GM12878 (cell line): ENCODE results near the gene CIB4. TPM values are rescaled to one million over a fixed set of nuclear protein-coding genes. Genes with fewer than 3 reads are reported as not detected.

ENCODE experiments used
- ATAC-seq: fragments of 200-7000 bp; cut with Tn5 transposase; 3 replicates; pipeline ENCODE4 v1.9.1; 2020; ENCODE audit warnings: mild to moderate bottlenecking, moderate library complexity
- BruUV-seq: library from RNA; stranded (reverse); fragments of 400-500 nt; replicated peaks from 2 replicates; lab custom pipeline; 2021; lab: Mats Ljungman, UMichigan
- CTCF ChIA-PET: fragments of 300-600 bp; sonication (Branson Sonifier 250); formaldehyde crosslinking; extraction: SDS; loops from one replicate; lab custom pipeline; 2021; ENCODE audit warnings: inconsistent platforms; lab: Yijun Ruan, JAX
- POLR2A ChIA-PET: fragments of 350-600 bp; formaldehyde crosslinking; extraction: SDS; loops from one replicate; lab custom pipeline; 2021; ENCODE audit warnings: inconsistent platforms; lab: Charles Lee
- RAD21 ChIA-PET: fragments of 300-600 bp; sonication (Branson Sonifier 250); formaldehyde crosslinking; loops from one replicate; lab custom pipeline; 2023; ENCODE audit warnings: antibody characterized with exemption; ENCODE audit not compliant: unreplicated experiment; lab: Charles Lee
- SMC1A ChIA-PET: fragments of 300-600 bp; sonication (Branson Sonifier 250); formaldehyde crosslinking; loops from one replicate; lab custom pipeline; 2023; ENCODE audit not compliant: unreplicated experiment, uncharacterized antibody; lab: Charles Lee
- DNase-seq: peaks from one replicate; pipeline ENCODE4 v3.0.0-alpha.2; 2011; ENCODE audit warnings: low read depth, low spot score
- FAIRE-seq: peaks from 3 replicates; lab custom pipeline; 2011; peaks lifted over from hg19 to GRCh38; lab: Jason Lieb, UNC
- H2AFZ ChIP-seq: 2 replicates; pipeline ENCODE4 v1.6.0; 2011; ENCODE audit warnings: low read depth, low read length, control low read depth; ENCODE audit not compliant: control insufficient read depth
- H3K27ac ChIP-seq: 2 replicates; pipeline ENCODE4 v1.5.1; 2011; ENCODE audit warnings: control low read depth; ENCODE audit not compliant: control insufficient read depth, insufficient read depth
- H3K27me3 ChIP-seq, 2 experiments: replicated peaks in 1 of 2; 2 replicates each; pipeline versions ENCODE4 v1.6.0 to v1.6.1; 2011; ENCODE audit warnings: low read length in 1 of 2; ENCODE audit not compliant: control insufficient read depth in 2 of 2, insufficient read depth in 2 of 2
- H3K36me3 ChIP-seq, 2 experiments: 2 replicates each; pipeline ENCODE4 v1.5.1; 2011; ENCODE audit warnings: low read length in 1 of 2; ENCODE audit not compliant: control insufficient read depth in 2 of 2, insufficient read depth in 2 of 2
- H3K4me1 ChIP-seq: 2 replicates; pipeline ENCODE4 v1.6.1; 2011; ENCODE audit warnings: mild to moderate bottlenecking, low read length, moderate library complexity, mixed read lengths; ENCODE audit not compliant: control insufficient read depth, insufficient read depth
- H3K4me2 ChIP-seq: 2 replicates; pipeline ENCODE4 v1.6.0; 2011; ENCODE audit warnings: control low read depth; ENCODE audit not compliant: control insufficient read depth, insufficient read depth
- H3K4me3 ChIP-seq: fragments of 200-600 bp; sonication (generic); 2 replicates; pipeline ENCODE4 v1.5.1; 2016
- H3K79me2 ChIP-seq: 2 replicates; pipeline ENCODE4 v1.6.0; 2011; ENCODE audit warnings: low read length; ENCODE audit not compliant: control insufficient read depth, insufficient read depth
- H3K9ac ChIP-seq: 2 replicates; pipeline ENCODE4 v1.8.0; 2011; ENCODE audit warnings: low read length, control low read depth, mixed read lengths; ENCODE audit not compliant: control insufficient read depth, insufficient read depth
- H3K9me3 ChIP-seq: replicated peaks from 3 replicates; pipeline ENCODE4 v1.5.1; 2011; ENCODE audit warnings: mild to moderate bottlenecking, low read length; ENCODE audit not compliant: control insufficient read depth, insufficient read depth
- H4K20me1 ChIP-seq: 2 replicates; pipeline ENCODE4 v1.6.0; 2011; ENCODE audit not compliant: control insufficient read depth, insufficient read depth
- CBX3 ChIP-seq: fragments of 200-600 bp; sonication (generic); IDR thresholded peaks from 2 replicates; pipeline ENCODE4 v1.6.1; 2016; ENCODE audit warnings: low read depth, borderline replicate concordance
- FOXM1 ChIP-seq: IDR thresholded peaks from 2 replicates; pipeline ENCODE4 v1.6.1; 2012; ENCODE audit warnings: low read depth, mild to moderate bottlenecking, inconsistent platforms, low read length, moderate library complexity
- IKZF2 ChIP-seq, 2 experiments: fragments of 450-650 bp; IDR thresholded peaks; 2 replicates each; pipeline ENCODE4 v1.6.1; 2017; ENCODE audit warnings: mild to moderate bottlenecking in 2 of 2, moderate library complexity in 2 of 2
- IRF3 ChIP-seq: fragments of 450-650 bp; IDR thresholded peaks from 2 replicates; pipeline ENCODE4 v1.6.1; 2014; ENCODE audit warnings: mild to moderate bottlenecking
- MXI1 ChIP-seq: fragments of 150-350 bp; IDR thresholded peaks from 2 replicates; pipeline ENCODE4 v1.6.1; 2011; ENCODE audit warnings: low read depth, mild to moderate bottlenecking, inconsistent platforms, low read length, improper control_type of control experiment
- NBN ChIP-seq: fragments of 450-650 bp; IDR thresholded peaks from 2 replicates; pipeline ENCODE4 v1.6.1; 2016
- REST ChIP-seq: IDR thresholded peaks from 2 replicates; pipeline ENCODE4 v1.6.1; 2012; ENCODE audit warnings: mild to moderate bottlenecking, low read depth, low read length
- TARDBP ChIP-seq: IDR thresholded peaks from 2 replicates; pipeline ENCODE4 v1.6.1; 2016; ENCODE audit warnings: borderline replicate concordance
- WGBS: methylation state at CpG from one replicate; pipeline ENCODE4 v1.1.6; 2016; ENCODE audit warnings: low lambda C conversion rate; ENCODE audit not compliant: insufficient replicate concordance, insufficient coverage; ENCODE audit errors: missing lambda C conversion rate; 5-methylcytosine and 5-hydroxymethylcytosine counted together
- in situ Hi-C: fragments of 300-500 bp; cut with MboI; formaldehyde crosslinking; loops from 9 replicates; pipeline ENCODE4 v1.14.3; 2018; ENCODE audit warnings: mixed read lengths
- intact Hi-C: fragments of 100-400 bp; cut with micrococcal nuclease; formaldehyde crosslinking; loops from one replicate; pipeline ENCODE4 v1.14.2; 2022; ENCODE audit not compliant: unreplicated experiment
- polyA plus RNA-seq, 11 experiments: library from polyadenylated mRNA; depleted of rRNA in 4 of 11; unstranded in 6 of 11; stranded (reverse) in 5 of 11; fragments of >200 nt; fragmentation: Nextera tagmentation in 4 of 11; fragmentation: Illumina TruSeq in 1 of 11; extraction: Ambion mirVana in 4 of 11; extraction: Trizol in 1 of 11; gene quantifications; 1 replicate in 1 of 11; 2 replicates in 10 of 11; pipeline versions ENCODE4 v1.2.1 to v1.2.3, GENCODE V29; 2011 to 2016; ENCODE audit warnings: inconsistent platforms in 2 of 11, missing spikeins in 2 of 11, low read depth in 1 of 11
- total RNA-seq, 4 experiments: library from RNA; depleted of rRNA in 3 of 4; stranded (reverse); fragments of >200 nt in 3 of 4; fragmentation: Illumina TruSeq in 1 of 4; extraction: Trizol in 1 of 4; gene quantifications; 2 replicates each; pipeline versions ENCODE4 v1.2.1 to v1.2.3, GENCODE V29; 2013 to 2021
- TF ChIP-seq, protein P1 (sequence below): IDR thresholded peaks from 2 replicates; pipeline ENCODE4 v1.6.1; 2012; ENCODE audit warnings: low read depth, low read length, improper control_type of control experiment
- TF ChIP-seq, protein P2 (sequence below): fragments of 150-350 bp; IDR thresholded peaks from 2 replicates; pipeline ENCODE4 v1.6.1; 2014; ENCODE audit warnings: mild to moderate bottlenecking, low read depth, low read length

The CIB4 gene
- total and polyA plus RNA-seq, 10 of the 15 experiments (the other 5 are each of a cell fraction or from before 2014, with no cell fraction given): not detected

DNA sequence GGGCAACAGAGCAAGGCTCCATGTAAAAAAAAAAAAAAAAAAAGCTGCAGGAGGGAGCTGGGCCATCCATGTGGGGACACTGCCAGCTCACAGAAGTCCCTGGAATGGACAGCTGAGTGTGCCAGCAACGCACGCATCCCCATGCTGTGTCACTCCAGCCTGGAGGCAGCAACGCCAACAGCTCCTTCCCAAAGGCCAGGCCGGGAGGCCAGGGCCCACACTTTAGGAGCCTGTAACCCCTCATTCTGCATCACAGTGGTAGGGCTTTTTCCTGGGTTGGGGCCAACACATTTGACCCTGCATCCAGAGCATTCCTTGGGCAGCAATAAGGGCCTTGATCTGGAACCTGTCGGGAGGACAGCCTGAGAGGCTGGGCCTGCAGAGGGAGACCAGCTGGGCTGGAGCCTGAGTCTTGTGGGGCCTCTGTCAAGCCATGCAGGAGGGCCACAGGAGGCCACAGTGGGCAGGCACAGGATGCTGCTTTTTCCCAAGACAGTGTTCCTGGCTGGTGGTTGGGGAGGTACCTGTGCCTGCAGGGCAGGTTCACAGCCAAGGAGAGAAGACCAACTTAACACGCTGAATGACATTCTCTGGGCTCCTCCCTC, 34.6 kb upstream of the CIB4 start:
- H3K27ac ChIP-seq: no peak overlapping the region
- BruUV-seq: no TSS peak
- H3K4me2 ChIP-seq: no peak overlapping the region
- no peak for DNase-seq
- ChIA-PET RAD21 (no interaction called here), POLR2A (no interaction called here), SMC1A (no interaction called here), CTCF (no interaction called here)
- no peak for ATAC-seq
- no peaks in the 10 kb centered on the region for H4K20me1 ChIP-seq
- H3K79me2 ChIP-seq: no peaks in the 10 kb centered on the region
- H3K9me3 ChIP-seq: no peaks in the 10 kb centered on the region; the same call in 2 of the 3 replicates
- H2AFZ ChIP-seq: no peak overlapping the region
- 16% methylated on average over 6 of the region's 6 CpGs for WGBS
- H3K36me3 ChIP-seq: no peaks in the 10 kb centered on the region
- intact Hi-C loops (no loop called here), in situ Hi-C loops (no loop called here)
- FAIRE-seq: no peak
- H3K4me1 ChIP-seq: no peaks in the 10 kb centered on the region
- H3K9ac ChIP-seq: no peak overlapping the region
- TF ChIP-seq NBN: no peak
- TF ChIP-seq, protein P1, sequence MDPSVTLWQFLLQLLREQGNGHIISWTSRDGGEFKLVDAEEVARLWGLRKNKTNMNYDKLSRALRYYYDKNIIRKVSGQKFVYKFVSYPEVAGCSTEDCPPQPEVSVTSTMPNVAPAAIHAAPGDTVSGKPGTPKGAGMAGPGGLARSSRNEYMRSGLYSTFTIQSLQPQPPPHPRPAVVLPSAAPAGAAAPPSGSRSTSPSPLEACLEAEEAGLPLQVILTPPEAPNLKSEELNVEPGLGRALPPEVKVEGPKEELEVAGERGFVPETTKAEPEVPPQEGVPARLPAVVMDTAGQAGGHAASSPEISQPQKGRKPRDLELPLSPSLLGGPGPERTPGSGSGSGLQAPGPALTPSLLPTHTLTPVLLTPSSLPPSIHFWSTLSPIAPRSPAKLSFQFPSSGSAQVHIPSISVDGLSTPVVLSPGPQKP: no peak
- TF ChIP-seq MXI1: no peak
- TF ChIP-seq CBX3: no peak
- H3K27me3 ChIP-seq: peaks cover 4 to 11% of the 10 kb centered on the region in 2 experiments
- H3K4me3 ChIP-seq: no peak overlapping the region

DNA sequence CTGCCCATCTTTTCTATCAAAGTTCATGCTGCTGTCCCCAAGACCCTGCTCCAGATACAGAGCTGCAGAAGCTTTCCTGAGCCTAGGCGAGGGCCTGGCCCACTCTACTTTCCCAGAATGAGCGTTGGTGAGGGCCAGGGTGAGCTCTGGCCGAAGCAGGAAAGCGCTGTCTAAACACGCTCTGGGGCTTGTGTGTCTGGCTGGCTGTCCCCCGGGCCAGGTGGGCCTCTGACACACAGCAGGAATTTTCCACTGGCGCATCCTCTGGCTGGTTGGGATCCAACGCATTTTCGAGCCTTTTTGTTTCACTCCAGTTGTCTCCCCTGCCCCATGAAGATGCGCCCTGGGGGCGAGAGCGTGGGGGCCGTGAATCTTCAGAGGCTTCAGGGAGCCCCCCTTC, 33.6 kb upstream of the CIB4 start:
- Histone ChIP-seq H3K4me3 (no peak overlapping the region), H3K79me2 (no peaks in the 10 kb centered on the region), H3K4me1 (no peaks in the 10 kb centered on the region), H3K27me3 (peaks cover 0 to 11% of the 10 kb centered on the region in 2 experiments), H3K9me3 (no peaks in the 10 kb centered on the region; the same call in 2 of the 3 replicates), H3K9ac (no peak overlapping the region), H3K36me3 (no peaks in the 10 kb centered on the region), H2AFZ (no peak overlapping the region), H3K4me2 (no peak overlapping the region), H3K27ac (no peak overlapping the region), H4K20me1 (no peaks in the 10 kb centered on the region)
- 43% methylated on average over 13 of the region's 13 CpGs for WGBS
- intact Hi-C loops: no loop called here
- no peak for FAIRE-seq
- DNase-seq: no peak
- no TSS peak for BruUV-seq
- CTCF ChIA-PET: no interaction called here
- no peak for ATAC-seq
- POLR2A ChIA-PET: no interaction called here
- SMC1A ChIA-PET: no interaction called here
- RAD21 ChIA-PET: no interaction called here
- in situ Hi-C loops: no loop called here
- no peak for TF ChIP-seq FOXM1
- TF ChIP-seq IKZF2 (IDR thresholded peaks at IDR 0.05): no peak
- TF ChIP-seq IRF3: no peak
- TF ChIP-seq CBX3: no peak
- TF ChIP-seq, protein P2, sequence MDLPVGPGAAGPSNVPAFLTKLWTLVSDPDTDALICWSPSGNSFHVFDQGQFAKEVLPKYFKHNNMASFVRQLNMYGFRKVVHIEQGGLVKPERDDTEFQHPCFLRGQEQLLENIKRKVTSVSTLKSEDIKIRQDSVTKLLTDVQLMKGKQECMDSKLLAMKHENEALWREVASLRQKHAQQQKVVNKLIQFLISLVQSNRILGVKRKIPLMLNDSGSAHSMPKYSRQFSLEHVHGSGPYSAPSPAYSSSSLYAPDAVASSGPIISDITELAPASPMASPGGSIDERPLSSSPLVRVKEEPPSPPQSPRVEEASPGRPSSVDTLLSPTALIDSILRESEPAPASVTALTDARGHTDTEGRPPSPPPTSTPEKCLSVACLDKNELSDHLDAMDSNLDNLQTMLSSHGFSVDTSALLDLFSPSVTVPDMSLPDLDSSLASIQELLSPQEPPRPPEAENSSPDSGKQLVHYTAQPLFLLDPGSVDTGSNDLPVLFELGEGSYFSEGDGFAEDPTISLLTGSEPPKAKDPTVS: no peak
- no peak for TF ChIP-seq TARDBP
- no peak for TF ChIP-seq REST
